ENCODE measurements around the gene AMIGO3.

- TF ChIP-seq POLR2A (IDR thresholded peaks at IDR 0.05): no peak
- TF ChIP-seq CTCF (IDR thresholded peaks at IDR 0.05): no peak
These were observed 51.6 kb downstream of the AMIGO3 start for GRCh38 chr3:49667701-49668413.

All from adrenal gland (tissue), 5 donors.